ENCODE results near the gene JOSD2.

GRCh38 chr19:50490411-50490811, 20.6 kb downstream of the JOSD2 start:
- TF ChIP-seq ELF1 (IDR thresholded peaks at IDR 0.05; ENCODE audit: borderline replicate concordance, low read depth) (no peak), ZBTB33 (IDR thresholded peaks at IDR 0.05; ENCODE audit: extremely low read depth, insufficient replicate concordance, low read length) (no peak), MAX (IDR thresholded peaks at IDR 0.05) (no peak)

All from HCT116 (cell line).